ENCODE results near the gene FAM219B.

DNA sequence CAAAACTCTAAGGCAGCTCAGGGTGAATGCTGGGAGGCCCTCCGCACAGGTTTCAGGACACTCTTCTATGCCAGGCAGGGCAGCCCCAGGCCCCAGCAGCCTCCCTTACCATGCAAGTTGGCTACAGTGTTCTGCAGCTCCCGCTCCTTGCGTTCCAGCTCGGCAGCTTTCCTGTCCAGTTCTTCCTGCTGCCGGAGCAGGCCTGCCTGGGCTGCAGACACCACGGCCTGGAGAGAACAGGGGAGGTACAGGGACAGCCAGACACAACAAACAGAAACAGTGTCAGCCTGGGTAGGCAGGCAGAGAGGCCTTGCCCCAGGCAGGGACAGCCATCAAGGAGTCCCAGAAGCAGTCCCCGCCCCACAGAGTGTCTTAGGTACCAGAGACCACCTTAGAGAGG is 54.7 kb downstream of the FAM219B start:
- TF ChIP-seq, protein P1, sequence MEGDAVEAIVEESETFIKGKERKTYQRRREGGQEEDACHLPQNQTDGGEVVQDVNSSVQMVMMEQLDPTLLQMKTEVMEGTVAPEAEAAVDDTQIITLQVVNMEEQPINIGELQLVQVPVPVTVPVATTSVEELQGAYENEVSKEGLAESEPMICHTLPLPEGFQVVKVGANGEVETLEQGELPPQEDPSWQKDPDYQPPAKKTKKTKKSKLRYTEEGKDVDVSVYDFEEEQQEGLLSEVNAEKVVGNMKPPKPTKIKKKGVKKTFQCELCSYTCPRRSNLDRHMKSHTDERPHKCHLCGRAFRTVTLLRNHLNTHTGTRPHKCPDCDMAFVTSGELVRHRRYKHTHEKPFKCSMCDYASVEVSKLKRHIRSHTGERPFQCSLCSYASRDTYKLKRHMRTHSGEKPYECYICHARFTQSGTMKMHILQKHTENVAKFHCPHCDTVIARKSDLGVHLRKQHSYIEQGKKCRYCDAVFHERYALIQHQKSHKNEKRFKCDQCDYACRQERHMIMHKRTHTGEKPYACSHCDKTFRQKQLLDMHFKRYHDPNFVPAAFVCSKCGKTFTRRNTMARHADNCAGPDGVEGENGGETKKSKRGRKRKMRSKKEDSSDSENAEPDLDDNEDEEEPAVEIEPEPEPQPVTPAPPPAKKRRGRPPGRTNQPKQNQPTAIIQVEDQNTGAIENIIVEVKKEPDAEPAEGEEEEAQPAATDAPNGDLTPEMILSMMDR (IDR thresholded peaks at IDR 0.05), result no peak
- TF ChIP-seq ZFX (IDR thresholded peaks at IDR 0.05; ENCODE audit: borderline replicate concordance), result no peak

Data from 22Rv1 (cell line).